IMR-90 (cell line): ENCODE results near the gene NTRK3. TPM values are rescaled to one million over a fixed set of nuclear protein-coding genes. Genes with fewer than 3 reads are reported as not detected.

Source experiments
- ATAC-seq: fragments of 200-7000 bp; cut with Tn5 transposase; 2 replicates; pipeline ENCODE4 v1.9.1; 2020; ENCODE audit warnings: low read depth, mild to moderate bottlenecking, moderate library complexity
- BruUV-seq: library from RNA; stranded (reverse); fragments of 400-500 nt; replicated peaks from 2 replicates; lab custom pipeline; 2021; lab: Mats Ljungman, UMichigan
- CTCF ChIA-PET: fragments of 300-600 bp; formaldehyde crosslinking; extraction: SDS; loops from one replicate; lab custom pipeline; 2021; ENCODE audit warnings: antibody characterized with exemption; lab: Yijun Ruan, JAX
- POLR2A ChIA-PET: fragments of 300-600 bp; sonication (Branson Sonifier 250); formaldehyde crosslinking; loops from one replicate; lab custom pipeline; 2022; ENCODE audit warnings: antibody characterized with exemption; ENCODE audit not compliant: unreplicated experiment; lab: Charles Lee
- DNase-seq: peaks from one replicate; pipeline ENCODE4 v3.0.0; 2013
- H2AFZ ChIP-seq: replicated peaks from 2 replicates; pipeline ENCODE3; 2013; ENCODE audit warnings: low read length, mild to moderate bottlenecking; ENCODE audit not compliant: poor library complexity
- H2AK5ac ChIP-seq: 2 replicates; pipeline ENCODE4 v1.6.1; 2013; ENCODE audit warnings: low read depth, low read length, inconsistent platforms
- H2AK9ac ChIP-seq: replicated peaks from 2 replicates; pipeline ENCODE3; 2013; ENCODE audit warnings: mild to moderate bottlenecking, low read depth, low read length, moderate library complexity; ENCODE audit not compliant: poor library complexity
- H2BK120ac ChIP-seq: 2 replicates; pipeline ENCODE4 v1.6.1; 2013; ENCODE audit warnings: low read depth, low read length, inconsistent platforms
- H2BK15ac ChIP-seq: 3 replicates; pipeline ENCODE4 v1.6.1; 2013; ENCODE audit warnings: low read depth, low read length, inconsistent platforms
- H2BK20ac ChIP-seq: 2 replicates; pipeline ENCODE4 v1.6.1; 2013; ENCODE audit warnings: low read depth, mild to moderate bottlenecking, inconsistent platforms, low read length, moderate library complexity
- H2BK5ac ChIP-seq: 2 replicates; pipeline ENCODE4 v1.6.1; 2013; ENCODE audit warnings: mild to moderate bottlenecking, low read depth, low read length, inconsistent platforms; ENCODE audit not compliant: poor library complexity, severe bottlenecking
- H3K14ac ChIP-seq: replicated peaks from 2 replicates; pipeline ENCODE4 v1.6.1; 2013; ENCODE audit warnings: low read depth, low read length, inconsistent platforms
- H3K18ac ChIP-seq: 2 replicates; pipeline ENCODE4 v1.6.1; 2013; ENCODE audit warnings: low read depth, low read length, control low read depth
- H3K23ac ChIP-seq: 2 replicates; pipeline ENCODE4 v1.6.1; 2013; ENCODE audit warnings: low read depth, low read length, inconsistent platforms
- H3K27ac ChIP-seq: 2 replicates; pipeline ENCODE4 v1.5.1; 2013; ENCODE audit warnings: mild to moderate bottlenecking, control low read depth, low read length; ENCODE audit not compliant: insufficient read depth
- H3K27me3 ChIP-seq: 2 replicates; pipeline ENCODE4 v1.6.1; 2013; ENCODE audit warnings: low read length; ENCODE audit not compliant: control insufficient read depth, insufficient read depth
- H3K36me3 ChIP-seq: 2 replicates; pipeline ENCODE4 v1.6.1; 2013; ENCODE audit warnings: low read length, mixed read lengths; ENCODE audit not compliant: control insufficient read depth, insufficient read depth
- H3K4ac ChIP-seq: 2 replicates; pipeline ENCODE4 v1.6.1; 2013; ENCODE audit warnings: low read depth, low read length, inconsistent platforms
- H3K4me1 ChIP-seq: 2 replicates; pipeline ENCODE4 v1.6.1; 2013; ENCODE audit warnings: low read length, mixed read lengths; ENCODE audit not compliant: control insufficient read depth, insufficient read depth
- H3K4me2 ChIP-seq: 2 replicates; pipeline ENCODE4 v1.6.1; 2013; ENCODE audit warnings: low read depth, mild to moderate bottlenecking, control low read depth, low read length, moderate library complexity
- H3K4me3 ChIP-seq: 2 replicates; pipeline ENCODE4 v1.5.1; 2013; ENCODE audit warnings: low read depth, mild to moderate bottlenecking, control low read depth, low read length, moderate library complexity; ENCODE audit not compliant: insufficient read depth
- H3K56ac ChIP-seq: 2 replicates; pipeline ENCODE4 v1.6.1; 2013; ENCODE audit warnings: low read length, inconsistent platforms; ENCODE audit not compliant: insufficient read depth; ENCODE audit errors: extremely low read depth
- H3K79me1 ChIP-seq, 2 experiments: 2 replicates each; pipeline ENCODE4 v1.6.1; 2013; ENCODE audit warnings: low read length in 2 of 2, inconsistent platforms in 1 of 2, low read depth in 1 of 2
- H3K9ac ChIP-seq: 2 replicates; pipeline ENCODE4 v1.6.1; 2013; ENCODE audit warnings: low read depth, low read length, control low read depth
- H3K9me1 ChIP-seq: 2 replicates; pipeline ENCODE4 v1.6.1; 2013; ENCODE audit warnings: low read length, inconsistent platforms; ENCODE audit not compliant: insufficient read depth
- H3K9me3 ChIP-seq: 2 replicates; pipeline ENCODE4 v1.6.1; 2013; ENCODE audit warnings: low read length; ENCODE audit not compliant: control insufficient read depth, insufficient read depth
- H4K20me1 ChIP-seq: 2 replicates; pipeline ENCODE4 v1.6.1; 2013; ENCODE audit warnings: low read length, inconsistent platforms; ENCODE audit not compliant: insufficient read depth
- H4K5ac ChIP-seq: 2 replicates; pipeline ENCODE4 v1.6.1; 2013; ENCODE audit warnings: mild to moderate bottlenecking, low read depth, low read length, control low read depth
- H4K8ac ChIP-seq, 2 experiments: 2 replicates each; pipeline ENCODE4 v1.6.1; 2013; ENCODE audit warnings: low read depth in 2 of 2, low read length in 2 of 2, control low read depth in 1 of 2, inconsistent platforms in 1 of 2
- H4K91ac ChIP-seq: 2 replicates; pipeline ENCODE4 v1.6.1; 2013; ENCODE audit warnings: low read depth, low read length, inconsistent platforms; ENCODE audit not compliant: insufficient read depth
- BHLHE40 ChIP-seq: fragments of 150-350 bp; IDR thresholded peaks from 2 replicates; pipeline ENCODE4 v1.6.1; 2016; ENCODE audit warnings: mild to moderate bottlenecking, low read depth, low read length
- CEBPB ChIP-seq: IDR thresholded peaks from 2 replicates; pipeline ENCODE4 v1.6.1; 2012; ENCODE audit warnings: low read depth, low read length, improper control_type of control experiment
- CHD1 ChIP-seq: IDR thresholded peaks from 2 replicates; pipeline ENCODE4 v1.6.1; 2012; ENCODE audit warnings: low read depth, low read length, improper control_type of control experiment
- CTCF ChIP-seq: conservative IDR thresholded peaks from 2 replicates; pipeline ENCODE4 v1.5.1; 2012; ENCODE audit warnings: mild to moderate bottlenecking, low read depth, low read length, improper control_type of control experiment
- FOS ChIP-seq: fragments of 150-350 bp; IDR thresholded peaks from 2 replicates; pipeline ENCODE4 v1.6.1; 2016; ENCODE audit warnings: low read depth, low read length
- MAFK ChIP-seq: IDR thresholded peaks from 2 replicates; pipeline ENCODE4 v1.6.1; 2012; ENCODE audit warnings: low read depth, low read length, improper control_type of control experiment
- MXI1 ChIP-seq: IDR thresholded peaks from 2 replicates; pipeline ENCODE4 v1.6.1; 2012; ENCODE audit warnings: low read depth, mild to moderate bottlenecking, low read length, moderate library complexity, borderline replicate concordance
- NFE2L2 ChIP-seq: fragments of 150-350 bp; IDR thresholded peaks from 2 replicates; pipeline ENCODE4 v1.6.1; 2016; ENCODE audit warnings: low read depth, mild to moderate bottlenecking, low read length
- POLR2A ChIP-seq: IDR thresholded peaks from 2 replicates; pipeline ENCODE4 v1.6.1; 2012; ENCODE audit warnings: mild to moderate bottlenecking, low read depth, low read length
- RAD21 ChIP-seq: IDR thresholded peaks from 2 replicates; pipeline ENCODE4 v1.6.1; 2012; ENCODE audit warnings: low read length, improper control_type of control experiment
- RCOR1 ChIP-seq: IDR thresholded peaks from 2 replicates; pipeline ENCODE4 v1.6.1; 2012; ENCODE audit warnings: mild to moderate bottlenecking, low read length, improper control_type of control experiment; ENCODE audit not compliant: insufficient replicate concordance
- RFX5 ChIP-seq: IDR thresholded peaks from 2 replicates; pipeline ENCODE4 v1.8.0; 2012; ENCODE audit warnings: low read depth, mild to moderate bottlenecking, low read length, moderate library complexity
- SMC3 ChIP-seq: fragments of 150-350 bp; IDR thresholded peaks from 2 replicates; pipeline ENCODE4 v1.6.1; 2016; ENCODE audit warnings: low read depth, mild to moderate bottlenecking, antibody characterized with exemption, low read length, moderate library complexity
- WGBS, 2 experiments: methylation state at CpG; one replicate each; pipeline versions ENCODE4 v1.1.5 to v1.1.7; 2013; ENCODE audit warnings: missing lambda C conversion rate in 2 of 2; ENCODE audit not compliant: insufficient read length in 1 of 2; ENCODE audit errors: extremely low coverage in 2 of 2; 5-methylcytosine and 5-hydroxymethylcytosine counted together
- dilution Hi-C: fragments of 300-500 bp; cut with HindIII; formaldehyde crosslinking; loops from one replicate; pipeline ENCODE4 v1.14.3; 2018; ENCODE audit warnings: low sequenced_read_pairs; ENCODE audit not compliant: unreplicated experiment
- in situ Hi-C: fragments of 300-500 bp; cut with MboI; formaldehyde crosslinking; loops from 3 replicates; pipeline ENCODE4 v1.14.3; 2019; ENCODE audit warnings: low sequenced_read_pairs, inconsistent platforms, mixed read lengths
- intact Hi-C: fragments of 100-400 bp; cut with micrococcal nuclease; formaldehyde crosslinking; loops from 2 replicates; pipeline ENCODE4 v1.10.0; 2022
- polyA plus RNA-seq, 3 experiments: library from polyadenylated mRNA; depleted of rRNA; stranded (reverse); fragments of >200 nt; gene quantifications; 2 replicates each; pipeline ENCODE4 v1.2.3, GENCODE V29; 2012; ENCODE audit warnings: low replicate concordance in 1 of 3
- total RNA-seq: library from RNA; depleted of rRNA; stranded (reverse); fragments of >200 nt; gene quantifications from 2 replicates; pipeline ENCODE4 v1.2.3, GENCODE V29; 2012
- TF ChIP-seq, protein P1 (sequence below): fragments of 150-350 bp; IDR thresholded peaks from 2 replicates; pipeline ENCODE4 v1.6.1; 2016; ENCODE audit warnings: low read depth, mild to moderate bottlenecking, low read length, moderate library complexity, borderline replicate concordance
- TF ChIP-seq, protein P2 (sequence below): fragments of 150-350 bp; IDR thresholded peaks from 2 replicates; pipeline ENCODE4 v1.6.1; 2017; ENCODE audit warnings: mild to moderate bottlenecking, antibody characterized with exemption, low read length, low read depth

The NTRK3 gene
- total and polyA plus RNA-seq, 2 of the 4 experiments (the other 2 are of a cell fraction), result under 0.01 to 0.15 TPM

DNA sequence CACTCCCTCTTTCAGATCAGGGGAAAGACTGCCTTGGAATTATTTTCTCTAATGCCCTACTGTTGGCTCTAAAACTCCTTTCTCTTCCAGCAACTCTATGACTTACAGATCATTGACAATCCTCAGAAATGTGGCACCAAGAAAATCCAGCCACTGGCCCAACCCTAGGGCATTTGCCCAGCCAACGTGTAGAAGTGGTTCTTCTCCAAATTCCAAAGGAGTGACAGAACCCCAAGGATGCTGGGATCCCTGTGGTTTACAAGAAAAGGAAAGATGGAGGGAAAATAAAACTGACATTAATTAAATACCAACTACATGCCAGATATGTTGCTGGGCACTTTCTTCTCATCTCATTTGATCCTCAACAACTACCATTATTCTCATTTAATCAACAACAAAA, 216.0 kb downstream of the NTRK3 start:
- DNase-seq, result no peak
- no peak overlapping the region for H3K27ac ChIP-seq
- H2AFZ ChIP-seq, result no peak overlapping the region
- H2BK5ac ChIP-seq, result no peak overlapping the region
- H3K18ac ChIP-seq, result no peak overlapping the region
- H4K8ac ChIP-seq, result no peak overlapping the region
- no peaks in the 10 kb centered on the region for H3K9me1 ChIP-seq
- H3K56ac ChIP-seq, result no peak overlapping the region
- no peak overlapping the region for H2BK120ac ChIP-seq
- H3K9me3 ChIP-seq, result peaks cover 24% of the 10 kb centered on the region
- no peak overlapping the region for H2BK20ac ChIP-seq
- H2BK15ac ChIP-seq, result no peak overlapping the region
- no peak overlapping the region for H3K23ac ChIP-seq
- dilution Hi-C loops, result no loop called here
- H2AK5ac ChIP-seq, result no peak overlapping the region
- in situ Hi-C loops, result no loop called here
- H2AK9ac ChIP-seq, result no peak overlapping the region
- no peak overlapping the region for H4K5ac ChIP-seq
- H3K4me3 ChIP-seq, result no peak overlapping the region
- no peaks in the 10 kb centered on the region for H4K20me1 ChIP-seq
- WGBS, 2 experiments, result no CpG with 5 or more reads among the region's 1 CpG
- no peak overlapping the region for H3K9ac ChIP-seq
- intact Hi-C loops, result no loop called here
- no peak overlapping the region for H4K91ac ChIP-seq
- H3K4me2 ChIP-seq, result no peak overlapping the region
- H3K14ac ChIP-seq, result no peak overlapping the region
- ATAC-seq, result no peak
- H3K36me3 ChIP-seq, result no peaks in the 10 kb centered on the region
- ChIA-PET POLR2A (no interaction called here), CTCF (no interaction called here)
- H3K27me3 ChIP-seq, result no peaks in the 10 kb centered on the region
- no peak overlapping the region for H3K4ac ChIP-seq
- no peaks in the 10 kb centered on the region for H3K79me1 ChIP-seq
- H3K4me1 ChIP-seq, result no peaks in the 10 kb centered on the region
- no TSS peak for BruUV-seq
- TF ChIP-seq, protein P1, sequence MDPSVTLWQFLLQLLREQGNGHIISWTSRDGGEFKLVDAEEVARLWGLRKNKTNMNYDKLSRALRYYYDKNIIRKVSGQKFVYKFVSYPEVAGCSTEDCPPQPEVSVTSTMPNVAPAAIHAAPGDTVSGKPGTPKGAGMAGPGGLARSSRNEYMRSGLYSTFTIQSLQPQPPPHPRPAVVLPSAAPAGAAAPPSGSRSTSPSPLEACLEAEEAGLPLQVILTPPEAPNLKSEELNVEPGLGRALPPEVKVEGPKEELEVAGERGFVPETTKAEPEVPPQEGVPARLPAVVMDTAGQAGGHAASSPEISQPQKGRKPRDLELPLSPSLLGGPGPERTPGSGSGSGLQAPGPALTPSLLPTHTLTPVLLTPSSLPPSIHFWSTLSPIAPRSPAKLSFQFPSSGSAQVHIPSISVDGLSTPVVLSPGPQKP, result no peak
- TF ChIP-seq RAD21, result no peak
- no peak for TF ChIP-seq RCOR1
- TF ChIP-seq, protein P2, sequence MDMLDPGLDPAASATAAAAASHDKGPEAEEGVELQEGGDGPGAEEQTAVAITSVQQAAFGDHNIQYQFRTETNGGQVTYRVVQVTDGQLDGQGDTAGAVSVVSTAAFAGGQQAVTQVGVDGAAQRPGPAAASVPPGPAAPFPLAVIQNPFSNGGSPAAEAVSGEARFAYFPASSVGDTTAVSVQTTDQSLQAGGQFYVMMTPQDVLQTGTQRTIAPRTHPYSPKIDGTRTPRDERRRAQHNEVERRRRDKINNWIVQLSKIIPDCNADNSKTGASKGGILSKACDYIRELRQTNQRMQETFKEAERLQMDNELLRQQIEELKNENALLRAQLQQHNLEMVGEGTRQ, result no peak
- no peak for TF ChIP-seq MAFK
- no peak for TF ChIP-seq CTCF
- no peak for TF ChIP-seq CHD1
- no peak for TF ChIP-seq BHLHE40
- no peak for TF ChIP-seq CEBPB
- TF ChIP-seq FOS, result no peak
- no peak for TF ChIP-seq POLR2A
- no peak for TF ChIP-seq MXI1
- no peak for TF ChIP-seq SMC3
- no peak for TF ChIP-seq NFE2L2
- TF ChIP-seq RFX5, result no peak
